Thyroid gland (tissue), 4 donors: Measurements from ENCODE around the gene PPID. TPM values are rescaled to one million over a fixed set of nuclear protein-coding genes. Genes with fewer than 3 reads are reported as not detected.
"Not testable (repeated sequence)": the region's sequence is repeated elsewhere in the genome, so short reads cannot be mapped to it uniquely, and the experiment has no call there.

Experiments used
- DNase-seq, 2 donors: peaks; one replicate each; pipeline ENCODE4 v3.0.0-alpha.2; 2019
- H3K27ac ChIP-seq, 3 donors: fragments of 200-600 bp; sonication (generic); 1 replicate in 2 of 3; 2 replicates in 1 of 3; pipeline ENCODE4 v1.5.1; 2016 to 2019; ENCODE audit warnings: mild to moderate bottlenecking in 1 of 3, moderate library complexity in 1 of 3
- H3K27me3 ChIP-seq: fragments of 200-600 bp; sonication (generic); one replicate; pipeline ENCODE4 v1.5.1; 2019
- H3K36me3 ChIP-seq, 2 donors: fragments of 200-600 bp; sonication (generic); one replicate each; pipeline ENCODE4 v1.5.1; 2016 to 2019
- H3K4me1 ChIP-seq, 2 donors: fragments of 200-600 bp; sonication (generic); one replicate each; pipeline ENCODE4 v1.5.1; 2017 to 2019
- H3K4me3 ChIP-seq, 3 donors: fragments of 200-600 bp; sonication (generic); replicated peaks in 1 of 3; 1 replicate in 2 of 3; 2 replicates in 1 of 3; pipeline ENCODE4 v1.5.1; 2016; ENCODE audit warnings: mild to moderate bottlenecking in 1 of 3
- H3K9me3 ChIP-seq: fragments of 200-600 bp; sonication (generic); one replicate; pipeline ENCODE4 v1.5.1; 2017
- POLR2A ChIP-seq, 2 donors: fragments of 450-650 bp; IDR thresholded peaks; one replicate each; pipeline ENCODE4 v1.6.1; 2017; ENCODE audit warnings: antibody characterized with exemption in 2 of 2, mild to moderate bottlenecking in 2 of 2, moderate library complexity in 1 of 2
- WGBS, 2 donors: methylation state at CpG; one replicate each; pipeline ENCODE4 v1.1.5; 2017; 5-methylcytosine and 5-hydroxymethylcytosine counted together
- intact Hi-C: fragments of 100-400 bp; cut with DNase I; formaldehyde crosslinking; loops from one replicate; pipeline ENCODE4 v1.15.1; 2023
- total RNA-seq, 4 donors: library from RNA; depleted of rRNA; stranded (reverse); fragments of >200 nt; gene quantifications; one replicate each; pipeline ENCODE4 v1.2.3, GENCODE V29; 2016
- TF ChIP-seq, protein P1 (sequence below), 6 experiments: fragments of 200-600 bp in 3 of 6; fragments of 450-650 bp in 3 of 6; sonication (generic) in 3 of 6; IDR thresholded peaks; one replicate each; pipeline ENCODE4 v1.5.1; 2016 to 2019; ENCODE audit warnings: antibody characterized with exemption in 6 of 6, mild to moderate bottlenecking in 2 of 6, inconsistent platforms in 1 of 6, moderate library complexity in 1 of 6

PPID gene
- total RNA-seq, 4 donors from 2014 or later = 6.8 to 24.4 (median 19.9) TPM

DNA sequence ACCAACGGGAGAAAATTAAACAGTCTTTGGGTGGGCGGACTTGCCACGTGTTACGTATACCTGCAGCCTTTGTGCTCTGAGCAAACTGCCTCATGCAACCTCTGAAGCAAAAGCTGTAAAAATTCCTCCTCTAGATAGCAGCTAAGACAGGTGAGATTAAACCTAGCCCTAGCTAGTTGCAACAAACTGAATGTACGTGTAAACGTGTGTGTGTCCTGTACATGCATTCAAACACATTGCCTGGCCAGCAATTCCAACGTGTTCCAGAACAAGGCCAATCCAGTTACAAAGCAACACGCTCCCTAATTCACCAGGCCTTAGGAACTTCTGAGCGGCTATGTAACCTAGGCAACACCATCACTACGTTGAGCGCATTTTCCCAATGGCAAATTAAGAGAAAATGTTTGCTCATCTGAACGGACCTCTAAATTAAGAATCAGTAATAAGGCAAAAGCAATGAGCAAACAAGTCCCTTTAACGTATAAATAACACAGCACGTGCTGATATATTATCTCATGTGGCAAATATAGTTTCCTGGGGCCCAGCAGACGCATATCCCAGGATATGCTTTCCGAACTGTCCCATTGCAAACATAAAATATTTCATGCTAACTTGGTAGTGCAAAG, 792 bp downstream of the PPID start:
- no peaks in the 10 kb centered on the region for H3K27me3 ChIP-seq
- H3K9me3 ChIP-seq = no peaks in the 10 kb centered on the region
- peaks cover 8 to 19% of the 10 kb centered on the region in 2 donors for H3K36me3 ChIP-seq
- peak overlapping the region; percentile 64 to 92 (median 70) for H3K4me3 ChIP-seq
- DNase-seq = no peak
- 13% methylated on average over 16 of the region's 16 CpGs for WGBS, 2 donors
- peaks cover 0 to 7% of the 10 kb centered on the region in 2 donors for H3K4me1 ChIP-seq
- peak overlapping the region in 2 of 3 donors; percentile 95 to 96 for H3K27ac ChIP-seq
- intact Hi-C loops = loop anchor here (10.0 kb wide), 1 partner anchor 722 kb away; no protein-coding TSS in a partner anchor
- TF ChIP-seq, protein P1, sequence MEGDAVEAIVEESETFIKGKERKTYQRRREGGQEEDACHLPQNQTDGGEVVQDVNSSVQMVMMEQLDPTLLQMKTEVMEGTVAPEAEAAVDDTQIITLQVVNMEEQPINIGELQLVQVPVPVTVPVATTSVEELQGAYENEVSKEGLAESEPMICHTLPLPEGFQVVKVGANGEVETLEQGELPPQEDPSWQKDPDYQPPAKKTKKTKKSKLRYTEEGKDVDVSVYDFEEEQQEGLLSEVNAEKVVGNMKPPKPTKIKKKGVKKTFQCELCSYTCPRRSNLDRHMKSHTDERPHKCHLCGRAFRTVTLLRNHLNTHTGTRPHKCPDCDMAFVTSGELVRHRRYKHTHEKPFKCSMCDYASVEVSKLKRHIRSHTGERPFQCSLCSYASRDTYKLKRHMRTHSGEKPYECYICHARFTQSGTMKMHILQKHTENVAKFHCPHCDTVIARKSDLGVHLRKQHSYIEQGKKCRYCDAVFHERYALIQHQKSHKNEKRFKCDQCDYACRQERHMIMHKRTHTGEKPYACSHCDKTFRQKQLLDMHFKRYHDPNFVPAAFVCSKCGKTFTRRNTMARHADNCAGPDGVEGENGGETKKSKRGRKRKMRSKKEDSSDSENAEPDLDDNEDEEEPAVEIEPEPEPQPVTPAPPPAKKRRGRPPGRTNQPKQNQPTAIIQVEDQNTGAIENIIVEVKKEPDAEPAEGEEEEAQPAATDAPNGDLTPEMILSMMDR (IDR thresholded peaks at IDR 0.05) = no peak

DNA sequence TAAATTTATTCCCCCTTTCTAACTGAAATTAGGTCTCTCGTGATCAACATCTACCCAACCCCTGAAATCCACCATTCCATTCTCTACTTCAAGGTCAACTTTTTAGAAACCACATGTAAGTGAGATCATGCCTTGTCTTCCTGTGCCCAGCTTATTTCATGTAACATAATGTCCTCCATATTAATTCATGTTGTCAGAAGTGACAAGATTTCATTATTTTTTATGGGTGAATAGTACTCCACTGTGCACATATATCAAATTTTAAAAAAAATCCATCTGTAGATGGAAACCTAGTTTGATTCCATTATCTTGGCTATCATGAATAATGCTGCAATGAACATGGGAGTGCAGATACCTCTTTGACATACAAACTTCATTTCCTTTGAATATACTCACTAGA, 1.5 kb downstream of the PPID start:
- 95 to 98% methylated on average over 1 of the region's 1 CpG for WGBS, 2 donors
- H3K4me1 ChIP-seq = peaks cover 0 to 7% of the 10 kb centered on the region in 2 donors
- H3K36me3 ChIP-seq = peaks cover 13 to 24% of the 10 kb centered on the region in 2 donors
- H3K9me3 ChIP-seq = no peaks in the 10 kb centered on the region
- TF ChIP-seq POLR2A (IDR thresholded peaks at IDR 0.05) = no peak
- TF ChIP-seq, protein P1 (IDR thresholded peaks at IDR 0.05) = no peak
- no peak overlapping the region for H3K27ac ChIP-seq
- H3K4me3 ChIP-seq = no peak overlapping the region
- DNase-seq = no peak
- H3K27me3 ChIP-seq = no peaks in the 10 kb centered on the region
- intact Hi-C loops = loop anchor here (10.0 kb wide), 1 partner anchor 723 kb away; no protein-coding TSS in a partner anchor

DNA sequence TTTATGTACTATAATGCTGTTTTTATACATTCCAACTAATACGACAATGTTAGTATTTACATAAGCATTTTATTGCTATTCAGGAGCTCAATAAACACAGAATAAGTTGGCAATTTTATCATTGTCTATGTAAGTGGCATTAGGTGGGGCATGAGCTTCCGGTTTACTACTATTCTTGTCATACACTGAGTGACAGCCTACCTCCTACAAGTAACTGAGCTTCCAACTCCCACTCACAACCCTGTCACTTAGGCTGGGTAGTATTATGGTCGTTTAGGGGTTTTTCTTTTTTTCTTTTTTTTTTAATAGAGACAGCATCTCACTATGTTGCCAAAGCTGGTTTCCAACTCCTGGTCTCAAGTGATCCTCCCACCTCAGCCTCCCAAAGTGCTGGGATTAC, 7.4 kb downstream of the PPID start:
- Histone ChIP-seq H3K27me3 (no peaks in the 10 kb centered on the region), H3K4me1 (no peaks in the 10 kb centered on the region), H3K27ac (no peak overlapping the region), H3K9me3 (no peaks in the 10 kb centered on the region), H3K4me3 (no peak overlapping the region), H3K36me3 (peaks cover 38 to 49% of the 10 kb centered on the region in 2 donors)
- intact Hi-C loops = no loop called here
- TF ChIP-seq, protein P1 (IDR thresholded peaks at IDR 0.05) = no peak
- no peak for TF ChIP-seq POLR2A (IDR thresholded peaks at IDR 0.05)
- DNase-seq = no peak
- 77 to 82% methylated on average over 3 of the region's 3 CpGs for WGBS, 2 donors

DNA sequence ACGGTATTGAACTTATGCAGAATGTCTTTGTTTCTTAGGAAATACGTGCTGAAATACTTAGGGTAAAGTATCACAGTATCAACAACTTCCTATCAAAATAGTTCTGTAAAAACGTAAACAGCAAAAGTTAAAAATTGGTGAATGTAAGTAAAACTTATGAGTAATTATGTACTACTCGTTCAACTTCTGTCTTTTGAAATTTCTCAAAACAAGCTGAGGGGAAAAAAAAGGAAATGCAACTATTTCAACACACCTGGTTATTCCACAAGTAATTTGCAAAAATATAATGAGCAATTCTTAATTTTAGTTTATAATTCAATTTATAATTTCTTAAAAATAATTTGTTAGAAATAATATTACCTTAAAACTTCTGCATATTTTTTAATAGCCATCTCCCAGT, 8.3 kb downstream of the PPID start:
- H3K36me3 ChIP-seq = peaks cover 45 to 55% of the 10 kb centered on the region in 2 donors

DNA sequence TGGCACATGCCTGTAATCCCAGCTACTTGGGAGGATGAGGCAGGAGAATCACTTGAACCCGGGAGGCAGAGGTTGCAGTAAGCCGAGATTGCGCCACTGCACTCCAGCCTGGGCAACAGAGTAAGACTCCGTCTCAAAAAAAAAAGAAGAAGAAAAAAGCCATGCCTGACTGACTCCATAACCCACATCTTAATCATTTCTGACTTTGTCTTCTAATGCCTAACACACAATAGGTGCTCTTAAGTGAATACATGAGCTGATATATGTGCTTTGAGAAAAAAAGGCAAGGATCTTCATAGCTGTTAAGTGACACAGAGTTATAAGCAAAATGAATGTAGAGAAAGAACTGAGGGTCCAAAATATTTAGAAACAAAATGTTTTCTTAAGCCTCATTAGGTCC, 10.6 kb downstream of the PPID start:
- peaks cover 51 to 52% of the 10 kb centered on the region in 2 donors for H3K36me3 ChIP-seq
- H3K4me1 ChIP-seq, H3K9me3 ChIP-seq, H3K4me3 ChIP-seq, H3K27ac ChIP-seq, DNase-seq, intact Hi-C loops, H3K27me3 ChIP-seq: not testable (repeated sequence)
- 91 to 97% methylated on average over 4 of the region's 4 CpGs for WGBS, 2 donors

More for the DNA sequence above, 8.3 kb downstream of the PPID start:
- H3K27me3 ChIP-seq = no peaks in the 10 kb centered on the region
- no peak for DNase-seq
- no peaks in the 10 kb centered on the region for H3K4me1 ChIP-seq
- WGBS, 2 donors = 93 to 94% methylated on average over 4 of the region's 4 CpGs
- H3K27ac ChIP-seq = no peak overlapping the region
- no peaks in the 10 kb centered on the region for H3K9me3 ChIP-seq
- no peak overlapping the region for H3K4me3 ChIP-seq
- TF ChIP-seq POLR2A (IDR thresholded peaks at IDR 0.05) = no peak
- TF ChIP-seq, protein P1 (IDR thresholded peaks at IDR 0.05) = no peak
- intact Hi-C loops = no loop called here
